ENCODE data around the gene MYMK. TPM values are rescaled to one million over a fixed set of nuclear protein-coding genes. Genes with fewer than 3 reads are reported as not detected.

The MYMK gene
- total and polyA plus RNA-seq, 2 experiments from 2014 or later: not detected

DNA sequence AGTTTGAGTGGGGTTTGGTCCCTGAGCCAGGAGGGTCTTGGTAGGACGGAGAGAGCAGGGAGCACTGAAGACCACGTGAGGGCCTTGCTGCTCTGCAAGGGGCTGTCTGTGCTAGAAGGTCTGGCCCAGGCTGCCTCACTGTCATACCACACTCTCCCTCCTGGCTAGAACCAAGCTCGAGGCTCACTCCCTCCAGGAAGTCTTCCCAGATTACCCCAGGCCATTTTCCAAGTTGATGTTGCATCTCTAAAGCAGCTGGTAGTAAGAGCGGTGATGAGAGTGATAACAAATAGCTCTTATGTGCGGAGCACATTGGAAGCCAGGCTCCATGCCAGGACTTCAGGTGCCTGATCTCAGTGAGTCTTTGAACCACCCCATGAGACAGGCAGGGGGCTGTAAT is 6.6 kb downstream of the MYMK start (continued):
- TF ChIP-seq ETS1 (IDR thresholded peaks at IDR 0.05): no peak

DNA sequence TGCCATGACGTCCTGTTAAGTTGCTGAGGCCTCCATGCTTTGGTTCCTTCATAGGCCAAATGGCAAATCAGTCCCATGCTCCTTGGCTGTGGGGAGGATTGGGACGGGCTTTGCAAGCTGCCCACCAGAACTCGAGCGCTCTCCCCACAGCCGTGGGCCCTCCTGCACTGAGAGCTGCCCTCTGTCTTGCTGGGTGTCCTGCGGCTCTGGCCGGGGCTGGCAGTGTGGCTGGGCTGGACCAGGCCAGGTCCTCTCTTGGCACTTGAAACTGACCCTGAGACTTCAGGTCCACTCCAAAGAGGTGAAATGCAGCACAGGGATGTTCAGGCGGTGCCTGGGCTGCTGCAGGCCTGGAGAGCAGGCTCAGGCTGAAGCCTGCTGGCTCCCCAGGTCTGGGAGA is 7.0 kb downstream of the MYMK start:
- Mint-ChIP-seq H3K27ac (no peak overlapping the region), H3K4me1 (peaks cover 3% of the 10 kb centered on the region; the same call in 2 of the 3 replicates), H3K27me3 (ENCODE audit: insufficient read depth, low read depth, poor library complexity) (peaks cover 8% of the 10 kb centered on the region), H3K9me3 (no peaks in the 10 kb centered on the region; the same call in 2 of the 3 replicates), H3K4me3 (no peak overlapping the region), H3K36me3 (ENCODE audit: low read depth) (no peaks in the 10 kb centered on the region)
- no peak for ATAC-seq
- Histone ChIP-seq H2AFZ (no peak overlapping the region), H3K79me2 (replicated peaks; ENCODE audit: insufficient read depth) (no peaks in the 10 kb centered on the region), H4K20me1 (replicated peaks; ENCODE audit: insufficient read depth) (no peaks in the 10 kb centered on the region), H3K27ac (ENCODE audit: low read depth) (no peak overlapping the region), H3K4me2 (no peak overlapping the region), H3K27me3 (ENCODE audit: insufficient read depth) (no peaks in the 10 kb centered on the region), H3K9me2 (ENCODE audit: insufficient read depth) (no peaks in the 10 kb centered on the region), H3F3A (replicated peaks; ENCODE audit: low read depth) (no peaks in the 10 kb centered on the region), H3K36me3 (ENCODE audit: insufficient read depth) (no peaks in the 10 kb centered on the region), H3K4me1 (ENCODE audit: insufficient read depth) (no peaks in the 10 kb centered on the region), H3K4me3 (no peak overlapping the region)
- DNase-seq (ENCODE audit: low spot score): no peak
- TF ChIP-seq JUNB (IDR thresholded peaks at IDR 0.05; ENCODE audit: unreplicated experiment): no peak
- TF ChIP-seq, protein P1, sequence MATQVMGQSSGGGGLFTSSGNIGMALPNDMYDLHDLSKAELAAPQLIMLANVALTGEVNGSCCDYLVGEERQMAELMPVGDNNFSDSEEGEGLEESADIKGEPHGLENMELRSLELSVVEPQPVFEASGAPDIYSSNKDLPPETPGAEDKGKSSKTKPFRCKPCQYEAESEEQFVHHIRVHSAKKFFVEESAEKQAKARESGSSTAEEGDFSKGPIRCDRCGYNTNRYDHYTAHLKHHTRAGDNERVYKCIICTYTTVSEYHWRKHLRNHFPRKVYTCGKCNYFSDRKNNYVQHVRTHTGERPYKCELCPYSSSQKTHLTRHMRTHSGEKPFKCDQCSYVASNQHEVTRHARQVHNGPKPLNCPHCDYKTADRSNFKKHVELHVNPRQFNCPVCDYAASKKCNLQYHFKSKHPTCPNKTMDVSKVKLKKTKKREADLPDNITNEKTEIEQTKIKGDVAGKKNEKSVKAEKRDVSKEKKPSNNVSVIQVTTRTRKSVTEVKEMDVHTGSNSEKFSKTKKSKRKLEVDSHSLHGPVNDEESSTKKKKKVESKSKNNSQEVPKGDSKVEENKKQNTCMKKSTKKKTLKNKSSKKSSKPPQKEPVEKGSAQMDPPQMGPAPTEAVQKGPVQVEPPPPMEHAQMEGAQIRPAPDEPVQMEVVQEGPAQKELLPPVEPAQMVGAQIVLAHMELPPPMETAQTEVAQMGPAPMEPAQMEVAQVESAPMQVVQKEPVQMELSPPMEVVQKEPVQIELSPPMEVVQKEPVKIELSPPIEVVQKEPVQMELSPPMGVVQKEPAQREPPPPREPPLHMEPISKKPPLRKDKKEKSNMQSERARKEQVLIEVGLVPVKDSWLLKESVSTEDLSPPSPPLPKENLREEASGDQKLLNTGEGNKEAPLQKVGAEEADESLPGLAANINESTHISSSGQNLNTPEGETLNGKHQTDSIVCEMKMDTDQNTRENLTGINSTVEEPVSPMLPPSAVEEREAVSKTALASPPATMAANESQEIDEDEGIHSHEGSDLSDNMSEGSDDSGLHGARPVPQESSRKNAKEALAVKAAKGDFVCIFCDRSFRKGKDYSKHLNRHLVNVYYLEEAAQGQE (IDR thresholded peaks at IDR 0.05; ENCODE audit: unreplicated experiment): no peak
- no peak for TF ChIP-seq ZNF114 (CRISPR knock-in tag; IDR thresholded peaks at IDR 0.05)
- TF ChIP-seq EZH2phosphoT487 (IDR thresholded peaks at IDR 0.05; ENCODE audit: unreplicated experiment): no peak
- TF ChIP-seq CTCF (conservative IDR thresholded peaks at IDR 0.05; ENCODE audit: low read depth in 2 of 2): no peak
- no peak for TF ChIP-seq NANOG (IDR thresholded peaks at IDR 0.05; ENCODE audit: borderline replicate concordance)
- no peak for TF ChIP-seq ETS1 (IDR thresholded peaks at IDR 0.05)
- TF ChIP-seq, protein P2, sequence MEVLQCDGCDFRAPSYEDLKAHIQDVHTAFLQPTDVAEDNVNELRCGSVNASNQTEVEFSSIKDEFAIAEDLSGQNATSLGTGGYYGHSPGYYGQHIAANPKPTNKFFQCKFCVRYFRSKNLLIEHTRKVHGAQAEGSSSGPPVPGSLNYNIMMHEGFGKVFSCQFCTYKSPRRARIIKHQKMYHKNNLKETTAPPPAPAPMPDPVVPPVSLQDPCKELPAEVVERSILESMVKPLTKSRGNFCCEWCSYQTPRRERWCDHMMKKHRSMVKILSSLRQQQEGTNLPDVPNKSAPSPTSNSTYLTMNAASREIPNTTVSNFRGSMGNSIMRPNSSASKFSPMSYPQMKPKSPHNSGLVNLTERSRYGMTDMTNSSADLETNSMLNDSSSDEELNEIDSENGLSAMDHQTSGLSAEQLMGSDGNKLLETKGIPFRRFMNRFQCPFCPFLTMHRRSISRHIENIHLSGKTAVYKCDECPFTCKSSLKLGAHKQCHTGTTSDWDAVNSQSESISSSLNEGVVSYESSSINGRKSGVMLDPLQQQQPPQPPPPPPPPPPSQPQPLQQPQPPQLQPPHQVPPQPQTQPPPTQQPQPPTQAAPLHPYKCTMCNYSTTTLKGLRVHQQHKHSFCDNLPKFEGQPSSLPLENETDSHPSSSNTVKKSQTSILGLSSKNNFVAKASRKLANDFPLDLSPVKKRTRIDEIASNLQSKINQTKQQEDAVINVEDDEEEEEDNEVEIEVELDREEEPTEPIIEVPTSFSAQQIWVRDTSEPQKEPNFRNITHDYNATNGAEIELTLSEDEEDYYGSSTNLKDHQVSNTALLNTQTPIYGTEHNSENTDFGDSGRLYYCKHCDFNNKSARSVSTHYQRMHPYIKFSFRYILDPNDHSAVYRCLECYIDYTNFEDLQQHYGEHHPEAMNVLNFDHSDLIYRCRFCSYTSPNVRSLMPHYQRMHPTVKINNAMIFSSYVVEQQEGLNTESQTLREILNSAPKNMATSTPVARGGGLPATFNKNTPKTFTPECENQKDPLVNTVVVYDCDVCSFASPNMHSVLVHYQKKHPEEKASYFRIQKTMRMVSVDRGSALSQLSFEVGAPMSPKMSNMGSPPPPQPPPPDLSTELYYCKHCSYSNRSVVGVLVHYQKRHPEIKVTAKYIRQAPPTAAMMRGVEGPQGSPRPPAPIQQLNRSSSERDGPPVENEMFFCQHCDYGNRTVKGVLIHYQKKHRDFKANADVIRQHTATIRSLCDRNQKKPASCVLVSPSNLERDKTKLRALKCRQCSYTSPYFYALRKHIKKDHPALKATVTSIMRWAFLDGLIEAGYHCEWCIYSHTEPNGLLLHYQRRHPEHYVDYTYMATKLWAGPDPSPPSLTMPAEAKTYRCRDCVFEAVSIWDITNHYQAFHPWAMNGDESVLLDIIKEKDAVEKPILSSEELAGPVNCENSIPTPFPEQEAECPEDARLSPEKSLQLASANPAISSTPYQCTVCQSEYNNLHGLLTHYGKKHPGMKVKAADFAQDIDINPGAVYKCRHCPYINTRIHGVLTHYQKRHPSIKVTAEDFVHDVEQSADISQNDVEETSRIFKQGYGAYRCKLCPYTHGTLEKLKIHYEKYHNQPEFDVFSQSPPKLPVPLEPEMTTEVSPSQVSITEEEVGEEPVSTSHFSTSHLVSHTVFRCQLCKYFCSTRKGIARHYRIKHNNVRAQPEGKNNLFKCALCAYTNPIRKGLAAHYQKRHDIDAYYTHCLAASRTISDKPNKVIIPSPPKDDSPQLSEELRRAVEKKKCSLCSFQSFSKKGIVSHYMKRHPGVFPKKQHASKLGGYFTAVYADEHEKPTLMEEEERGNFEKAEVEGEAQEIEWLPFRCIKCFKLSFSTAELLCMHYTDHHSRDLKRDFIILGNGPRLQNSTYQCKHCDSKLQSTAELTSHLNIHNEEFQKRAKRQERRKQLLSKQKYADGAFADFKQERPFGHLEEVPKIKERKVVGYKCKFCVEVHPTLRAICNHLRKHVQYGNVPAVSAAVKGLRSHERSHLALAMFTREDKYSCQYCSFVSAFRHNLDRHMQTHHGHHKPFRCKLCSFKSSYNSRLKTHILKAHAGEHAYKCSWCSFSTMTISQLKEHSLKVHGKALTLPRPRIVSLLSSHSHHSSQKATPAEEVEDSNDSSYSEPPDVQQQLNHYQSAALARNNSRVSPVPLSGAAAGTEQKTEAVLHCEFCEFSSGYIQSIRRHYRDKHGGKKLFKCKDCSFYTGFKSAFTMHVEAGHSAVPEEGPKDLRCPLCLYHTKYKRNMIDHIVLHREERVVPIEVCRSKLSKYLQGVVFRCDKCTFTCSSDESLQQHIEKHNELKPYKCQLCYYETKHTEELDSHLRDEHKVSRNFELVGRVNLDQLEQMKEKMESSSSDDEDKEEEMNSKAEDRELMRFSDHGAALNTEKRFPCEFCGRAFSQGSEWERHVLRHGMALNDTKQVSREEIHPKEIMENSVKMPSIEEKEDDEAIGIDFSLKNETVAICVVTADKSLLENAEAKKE (CRISPR knock-in tag; IDR thresholded peaks at IDR 0.05): no peak
- no peak for TF ChIP-seq ZNF331 (CRISPR knock-in tag; IDR thresholded peaks at IDR 0.05; ENCODE audit: low read depth)
- TF ChIP-seq STAT1 (IDR thresholded peaks at IDR 0.05; ENCODE audit: unreplicated experiment): no peak
- no peak for TF ChIP-seq POLR2AphosphoS5 (IDR thresholded peaks at IDR 0.05; ENCODE audit: low read depth)
- no peak for TF ChIP-seq EZH2 (IDR thresholded peaks at IDR 0.05; ENCODE audit: low read depth, unreplicated experiment)

Data from GM23338 (cell line).